Activated CD4-positive, alpha-beta T cell treated with anti-CD3 and anti-CD28 coated beads, Interleukin-2, amount 50 U/mL, for 24 hours (primary cell): ENCODE results near the gene NMD3.
"Not testable (repeated sequence)": the region's sequence is repeated elsewhere in the genome, so short reads cannot be mapped to it uniquely, and the experiment has no call there.

Experiments used
- DNase-seq, 2 donors: peaks; one replicate each; pipeline ENCODE4 v3.0.0-alpha.2; 2020; ENCODE audit warnings: low read depth in 1 of 2, low spot score in 1 of 2

NMD3 gene

GRCh38 chr3:161275919-161276318 is 54.8 kb downstream of the NMD3 start:
- DNase-seq: no peak

DNA sequence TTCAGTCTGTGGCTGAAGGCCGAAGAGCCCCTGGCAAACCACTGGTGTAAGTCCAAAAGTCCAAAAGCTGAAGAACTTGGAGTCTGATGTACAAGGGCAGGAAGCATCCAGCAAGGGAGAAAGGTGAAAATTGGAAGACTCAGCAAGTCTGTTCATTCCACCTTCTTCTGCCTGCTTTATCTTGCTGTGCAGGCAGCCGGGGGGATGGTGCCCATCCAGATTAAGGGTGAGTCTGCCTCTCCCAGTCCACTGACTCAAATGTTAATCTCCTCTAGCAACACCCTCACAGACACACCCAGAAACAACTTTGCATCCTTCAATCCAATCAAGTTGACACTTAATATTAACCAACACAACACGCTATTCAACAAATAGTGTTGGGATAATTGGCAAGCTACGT is 61.3 kb downstream of the NMD3 start:
- DNase-seq: not testable (repeated sequence)

DNA sequence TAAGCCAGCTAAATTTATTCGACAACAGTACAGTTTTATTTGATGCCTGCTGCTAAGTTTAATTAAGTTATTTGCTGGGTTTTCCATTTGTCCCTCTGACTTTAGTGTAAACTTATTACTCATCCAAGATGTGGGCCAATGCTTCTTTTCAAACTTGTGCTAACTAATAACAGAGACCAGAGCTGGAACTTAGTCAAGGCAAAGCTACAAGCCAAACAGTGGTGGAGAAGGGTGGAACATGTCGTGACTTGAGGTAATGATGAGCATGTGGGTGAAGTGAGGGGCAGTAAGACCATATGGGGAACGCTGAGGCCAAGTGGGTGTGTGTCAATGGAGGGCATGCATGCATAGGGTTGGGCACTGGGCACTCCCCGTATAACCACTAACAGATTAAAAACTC is 63.9 kb downstream of the NMD3 start:
- DNase-seq: no peak

DNA sequence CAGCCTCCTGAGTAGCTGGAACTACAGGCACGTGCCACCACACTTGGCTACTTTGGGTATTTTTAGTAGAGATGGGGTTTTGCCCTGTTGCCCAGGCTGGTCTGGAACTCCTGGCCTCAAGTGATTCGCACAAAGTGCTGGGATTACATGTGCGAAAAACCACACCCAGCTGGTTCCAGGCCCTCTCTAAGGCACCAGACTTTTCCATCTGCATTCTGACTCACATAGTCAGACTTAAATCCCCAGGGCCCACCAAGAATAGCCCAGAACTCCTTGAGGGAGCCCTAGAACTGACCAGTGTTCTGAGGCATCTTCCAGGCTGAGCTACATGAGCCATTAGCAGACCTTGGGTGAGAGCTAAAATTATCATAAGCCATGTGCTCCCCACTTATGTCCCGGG is 68.1 kb downstream of the NMD3 start:
- no peak for DNase-seq

DNA sequence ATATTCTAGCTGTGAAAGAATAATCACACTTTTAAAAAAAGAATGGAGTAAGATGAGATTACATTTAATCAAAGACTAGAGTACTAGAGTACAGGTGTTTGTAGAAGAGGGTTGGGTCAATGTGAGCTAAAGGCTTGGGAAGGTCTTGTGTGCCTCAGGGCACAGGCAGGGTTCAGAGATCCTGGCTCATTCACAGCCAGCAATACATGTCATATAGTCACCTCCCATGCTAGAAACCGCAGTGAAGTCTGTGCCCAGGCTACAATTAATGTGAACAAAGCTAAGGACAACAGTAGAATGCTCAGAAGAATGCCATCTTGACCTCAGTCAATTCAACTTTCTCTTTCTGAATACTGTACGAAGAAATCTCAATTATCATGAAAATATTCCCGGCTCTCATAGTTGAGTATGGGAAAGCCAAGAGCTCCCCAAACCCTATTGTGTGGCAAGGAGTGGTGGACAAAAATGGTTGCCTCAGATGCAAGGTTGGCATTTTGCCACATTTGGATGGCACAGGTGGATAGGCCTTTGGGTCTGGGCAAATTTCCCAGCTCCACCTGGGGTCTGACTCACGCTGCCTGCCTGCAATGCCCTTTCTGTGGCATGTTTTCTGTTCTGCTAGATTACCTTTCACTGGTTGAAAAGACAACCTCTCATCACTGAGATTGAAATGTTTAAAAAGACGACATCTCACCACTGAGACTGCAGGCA is 70.2 kb downstream of the NMD3 start:
- no peak for DNase-seq

DNA sequence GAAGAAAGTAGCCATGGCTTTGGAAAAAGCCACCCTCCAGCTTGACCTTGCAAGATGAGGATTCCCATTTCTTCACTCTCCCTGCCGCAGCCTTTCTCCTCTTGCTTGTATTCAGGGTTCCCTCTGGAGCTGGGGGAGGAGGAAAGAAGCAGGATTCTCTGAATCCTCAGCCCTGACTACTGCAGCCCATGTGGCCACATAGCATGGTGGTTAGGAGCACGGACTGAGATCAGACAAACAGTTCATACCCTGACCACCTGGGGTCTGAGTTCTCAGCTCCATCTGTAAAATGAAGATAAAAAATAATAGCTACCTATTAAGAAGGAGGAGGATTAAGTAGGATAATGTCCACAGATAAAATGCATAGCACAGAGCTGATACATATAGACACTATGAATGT is 72.3 kb downstream of the NMD3 start:
- DNase-seq: no peak

DNA sequence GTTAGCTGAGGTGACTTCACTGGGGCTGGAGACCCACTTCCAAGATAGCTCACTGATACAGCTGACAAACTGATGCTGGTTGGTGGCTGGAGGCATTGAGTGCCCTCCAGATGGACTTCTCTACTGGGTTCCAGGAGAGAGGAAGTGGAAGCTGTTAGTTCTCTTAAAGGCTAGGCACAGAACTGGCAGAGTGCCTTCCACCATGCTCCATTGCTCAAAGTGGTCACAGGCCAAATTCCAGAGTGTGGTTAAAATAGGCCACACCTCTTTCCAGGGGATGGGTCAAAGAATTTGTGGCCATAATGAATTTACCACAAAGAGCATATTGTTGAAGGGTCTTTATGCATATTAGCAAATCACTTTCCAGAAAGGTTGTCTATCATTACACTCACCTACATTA is 74.2 kb downstream of the NMD3 start:
- no peak for DNase-seq

GRCh38 chr3:161296814-161297213 is 75.7 kb downstream of the NMD3 start:
- DNase-seq: no peak
